ENCODE data around the gene FUT2. TPM values are rescaled to one million over a fixed set of nuclear protein-coding genes. Genes with fewer than 3 reads are reported as not detected.

Gene FUT2
- polyA plus RNA-seq, 1 donor from 2014 or later: not detected

GRCh38 chr19:48742096-48742495, 46.3 kb downstream of the FUT2 start:
- Histone ChIP-seq H3K9me3 (ENCODE audit: low read length) (no peaks in the 10 kb centered on the region), H3K79me2 (replicated peaks; ENCODE audit: insufficient read depth, low read length) (no peaks in the 10 kb centered on the region), H3K4me3 (ENCODE audit: low read length) (no peak overlapping the region), H3K27me3 (ENCODE audit: insufficient read depth, low read depth, low read length) (peaks cover 6% of the 10 kb centered on the region), H3F3A (ENCODE audit: insufficient read depth, low read length, poor library complexity, severe bottlenecking) (no peaks in the 10 kb centered on the region), H3K9me2 (ENCODE audit: insufficient read depth, low read length) (no peaks in the 10 kb centered on the region), H2AFZ (ENCODE audit: low read depth, low read length) (no peak overlapping the region), H4K20me1 (ENCODE audit: insufficient read depth) (no peaks in the 10 kb centered on the region), H3K4me2 (ENCODE audit: low read length) (no peak overlapping the region), H3K36me3 (ENCODE audit: insufficient read depth, low read length) (no peaks in the 10 kb centered on the region), H3K27ac (ENCODE audit: low read length) (no peak overlapping the region), H3K9ac (ENCODE audit: low read length) (no peak overlapping the region)
- TF ChIP-seq RAD21 (conservative IDR thresholded peaks at IDR 0.05) (no peak), TAF1 (IDR thresholded peaks at IDR 0.05; ENCODE audit: low read depth) (no peak), SMC3 (conservative IDR thresholded peaks at IDR 0.05; ENCODE audit: poor library complexity) (no peak), EP300 (conservative IDR thresholded peaks at IDR 0.05; ENCODE audit: poor library complexity, severe bottlenecking) (no peak), MXI1 (conservative IDR thresholded peaks at IDR 0.05; ENCODE audit: poor library complexity, severe bottlenecking) (no peak), REST (IDR thresholded peaks at IDR 0.05; ENCODE audit: borderline replicate concordance) (no peak), EZH2 (IDR thresholded peaks at IDR 0.05; ENCODE audit: borderline replicate concordance, insufficient read depth, low read length, poor library complexity, severe bottlenecking) (no peak), CTCF (IDR thresholded peaks at IDR 0.05; ENCODE audit: poor library complexity, severe bottlenecking) (no peak), POLR2AphosphoS5 (IDR thresholded peaks at IDR 0.05) (no peak)

GRCh38 chr19:48745208-48745995, 49.6 kb downstream of the FUT2 start:
- Histone ChIP-seq H2AFZ (ENCODE audit: low read depth, low read length) (no peak overlapping the region), H3K79me2 (replicated peaks; ENCODE audit: insufficient read depth, low read length) (no peaks in the 10 kb centered on the region), H4K20me1 (ENCODE audit: insufficient read depth) (no peaks in the 10 kb centered on the region), H3K4me2 (ENCODE audit: low read length) (no peak overlapping the region), H3F3A (ENCODE audit: insufficient read depth, low read length, poor library complexity, severe bottlenecking) (no peaks in the 10 kb centered on the region), H3K27ac (ENCODE audit: low read length) (no peak overlapping the region), H3K36me3 (ENCODE audit: insufficient read depth, low read length) (no peaks in the 10 kb centered on the region), H3K9ac (ENCODE audit: low read length) (no peak overlapping the region), H3K9me2 (ENCODE audit: insufficient read depth, low read length) (no peaks in the 10 kb centered on the region), H3K27me3 (ENCODE audit: insufficient read depth, low read depth, low read length) (no peaks in the 10 kb centered on the region), H3K4me3 (ENCODE audit: low read length) (no peak overlapping the region), H3K9me3 (ENCODE audit: low read length) (no peaks in the 10 kb centered on the region)
- no peak for TF ChIP-seq EP300 (conservative IDR thresholded peaks at IDR 0.05; ENCODE audit: poor library complexity, severe bottlenecking)
- no peak for TF ChIP-seq CTCF (IDR thresholded peaks at IDR 0.05; ENCODE audit: poor library complexity, severe bottlenecking)
- TF ChIP-seq TAF1 (IDR thresholded peaks at IDR 0.05; ENCODE audit: low read depth): no peak
- no peak for TF ChIP-seq REST (IDR thresholded peaks at IDR 0.05; ENCODE audit: borderline replicate concordance)
- TF ChIP-seq POLR2AphosphoS5 (IDR thresholded peaks at IDR 0.05): no peak
- no peak for TF ChIP-seq MXI1 (conservative IDR thresholded peaks at IDR 0.05; ENCODE audit: poor library complexity, severe bottlenecking)
- no peak for TF ChIP-seq SMC3 (conservative IDR thresholded peaks at IDR 0.05; ENCODE audit: poor library complexity)
- no peak for TF ChIP-seq EZH2 (IDR thresholded peaks at IDR 0.05; ENCODE audit: borderline replicate concordance, insufficient read depth, low read length, poor library complexity, severe bottlenecking)
- TF ChIP-seq RAD21 (conservative IDR thresholded peaks at IDR 0.05): no peak

Measured in neural cell (in vitro differentiated cells).